AG10803 (cell line): ENCODE results near the gene CCR2.

Source experiments
- DNase-seq: peaks from one replicate; pipeline ENCODE4 v3.0.0; 2010; ENCODE audit warnings: low read depth
- H3K4me3 ChIP-seq: 2 replicates; pipeline ENCODE4 v1.5.1; 2011; ENCODE audit warnings: mild to moderate bottlenecking, low read length, control low read depth
- TF ChIP-seq, protein P1 (sequence below): conservative IDR thresholded peaks from 2 replicates; pipeline ENCODE4 v1.5.1; 2011; ENCODE audit warnings: mild to moderate bottlenecking, low read length, control low read depth, inconsistent platforms

CCR2 gene

GRCh38 chr3:46354478-46354877 lies 567 bp downstream of the CCR2 start:
- DNase-seq = no peak
- no peak overlapping the region for H3K4me3 ChIP-seq

GRCh38 chr3:46354984-46355383 lies 1.1 kb downstream of the CCR2 start:
- DNase-seq = no peak
- no peak overlapping the region for H3K4me3 ChIP-seq
- TF ChIP-seq, protein P1, sequence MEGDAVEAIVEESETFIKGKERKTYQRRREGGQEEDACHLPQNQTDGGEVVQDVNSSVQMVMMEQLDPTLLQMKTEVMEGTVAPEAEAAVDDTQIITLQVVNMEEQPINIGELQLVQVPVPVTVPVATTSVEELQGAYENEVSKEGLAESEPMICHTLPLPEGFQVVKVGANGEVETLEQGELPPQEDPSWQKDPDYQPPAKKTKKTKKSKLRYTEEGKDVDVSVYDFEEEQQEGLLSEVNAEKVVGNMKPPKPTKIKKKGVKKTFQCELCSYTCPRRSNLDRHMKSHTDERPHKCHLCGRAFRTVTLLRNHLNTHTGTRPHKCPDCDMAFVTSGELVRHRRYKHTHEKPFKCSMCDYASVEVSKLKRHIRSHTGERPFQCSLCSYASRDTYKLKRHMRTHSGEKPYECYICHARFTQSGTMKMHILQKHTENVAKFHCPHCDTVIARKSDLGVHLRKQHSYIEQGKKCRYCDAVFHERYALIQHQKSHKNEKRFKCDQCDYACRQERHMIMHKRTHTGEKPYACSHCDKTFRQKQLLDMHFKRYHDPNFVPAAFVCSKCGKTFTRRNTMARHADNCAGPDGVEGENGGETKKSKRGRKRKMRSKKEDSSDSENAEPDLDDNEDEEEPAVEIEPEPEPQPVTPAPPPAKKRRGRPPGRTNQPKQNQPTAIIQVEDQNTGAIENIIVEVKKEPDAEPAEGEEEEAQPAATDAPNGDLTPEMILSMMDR = no peak

More at GRCh38 chr3:46354478-46354877, 567 bp downstream of the CCR2 start:
- TF ChIP-seq, protein P1 = no peak

DNA sequence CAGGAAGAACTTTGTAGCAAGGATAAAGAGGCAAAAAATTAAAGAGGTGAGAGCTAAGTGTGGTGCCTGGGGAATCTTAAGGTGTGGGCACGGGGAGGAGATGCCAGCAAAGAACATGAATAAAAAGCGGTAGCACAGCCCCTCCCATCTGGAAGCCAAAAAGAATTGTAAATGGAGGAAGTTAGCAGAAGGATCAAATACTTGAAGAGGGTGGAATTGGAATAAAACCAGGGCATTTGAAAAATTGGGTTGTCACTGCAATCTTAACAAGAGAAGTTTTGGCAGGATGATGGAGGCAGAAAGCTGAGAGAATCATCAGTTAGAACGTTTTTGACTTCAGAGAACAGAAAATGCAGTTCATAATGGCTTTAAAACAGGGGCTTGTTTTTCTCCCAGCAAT lies 2.4 kb downstream of the CCR2 start:
- DNase-seq = no peak
- TF ChIP-seq, protein P1 = no peak
- H3K4me3 ChIP-seq = no peak overlapping the region

DNA sequence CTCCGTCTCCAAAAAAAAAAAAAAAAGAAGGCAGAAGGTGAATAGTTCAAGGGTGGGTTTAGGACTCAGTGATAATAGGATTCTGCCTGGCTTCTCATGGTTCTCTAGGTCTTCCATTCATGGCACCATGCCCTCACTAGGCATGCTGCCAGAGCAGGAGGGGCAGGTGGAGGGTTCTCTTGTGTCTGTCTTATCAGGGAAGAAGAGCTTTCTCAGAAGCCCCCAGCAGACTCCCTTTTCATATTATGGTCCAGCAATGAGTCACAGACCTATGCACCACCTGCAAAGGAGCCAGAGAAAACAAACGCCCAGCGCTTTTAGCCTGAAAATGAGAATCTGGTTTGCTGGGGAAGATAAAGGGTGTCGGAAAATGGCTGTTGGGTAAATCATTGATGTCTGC lies 3.0 kb downstream of the CCR2 start:
- no peak overlapping the region for H3K4me3 ChIP-seq
- DNase-seq = no peak
- TF ChIP-seq, protein P1 = no peak

- no peak overlapping the region for H3K4me3 ChIP-seq
- DNase-seq = no peak
- TF ChIP-seq, protein P1 = no peak
Measured at GRCh38 chr3:46358466-46358865, 4.6 kb downstream of the CCR2 start.

DNA sequence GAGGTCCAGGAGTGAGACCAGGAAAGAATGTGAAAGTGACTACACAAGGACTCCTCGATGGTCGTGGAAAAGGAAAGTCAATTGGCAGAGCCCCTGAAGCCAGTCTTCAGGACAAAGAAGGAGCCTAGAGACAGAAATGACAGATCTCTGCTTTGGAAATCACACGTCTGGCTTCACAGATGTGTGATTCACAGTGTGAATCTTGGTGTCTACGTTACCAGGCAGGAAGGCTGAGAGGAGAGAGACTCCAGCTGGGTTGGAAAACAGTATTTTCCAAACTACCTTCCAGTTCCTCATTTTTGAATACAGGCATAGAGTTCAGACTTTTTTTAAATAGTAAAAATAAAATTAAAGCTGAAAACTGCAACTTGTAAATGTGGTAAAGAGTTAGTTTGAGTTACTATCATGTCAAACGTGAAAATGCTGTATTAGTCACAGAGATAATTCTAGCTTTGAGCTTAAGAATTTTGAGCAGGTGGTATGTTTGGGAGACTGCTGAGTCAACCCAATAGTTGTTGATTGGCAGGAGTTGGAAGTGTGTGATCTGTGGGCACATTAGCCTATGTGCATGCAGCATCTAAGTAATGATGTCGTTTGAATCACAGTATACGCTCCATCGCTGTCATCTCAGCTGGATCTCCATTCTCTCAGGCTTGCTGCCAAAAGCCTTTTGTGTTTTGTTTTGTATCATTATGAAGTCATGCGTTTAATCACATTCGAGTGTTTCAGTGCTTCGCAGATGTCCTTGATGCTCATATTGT lies 6.0 kb downstream of the CCR2 start:
- TF ChIP-seq, protein P1 = no peak
- DNase-seq = peak; percentile 17
- peak overlapping the region; percentile 12; the same call in 1 of the 2 replicates for H3K4me3 ChIP-seq

- no peak overlapping the region for H3K4me3 ChIP-seq
- no peak for DNase-seq
- TF ChIP-seq, protein P1 = no peak
Measured at GRCh38 chr3:46360907-46361306, 7.0 kb downstream of the CCR2 start.
